Astrocyte (in vitro differentiated cells and primary cell): Measurements from ENCODE around the gene NRK.

Experiments
- EZH2 ChIP-seq: IDR thresholded peaks from 2 replicates; pipeline ENCODE4 v1.6.1; 2012; ENCODE audit warnings: mild to moderate bottlenecking, low read length, inconsistent platforms; ENCODE audit not compliant: insufficient read depth
- TF ChIP-seq, protein P1 (sequence below): IDR thresholded peaks from 2 replicates; pipeline ENCODE4 v1.5.1; 2011; ENCODE audit warnings: low read depth, mild to moderate bottlenecking, inconsistent platforms, low read length, moderate library complexity; ENCODE audit not compliant: insufficient read depth

DNA sequence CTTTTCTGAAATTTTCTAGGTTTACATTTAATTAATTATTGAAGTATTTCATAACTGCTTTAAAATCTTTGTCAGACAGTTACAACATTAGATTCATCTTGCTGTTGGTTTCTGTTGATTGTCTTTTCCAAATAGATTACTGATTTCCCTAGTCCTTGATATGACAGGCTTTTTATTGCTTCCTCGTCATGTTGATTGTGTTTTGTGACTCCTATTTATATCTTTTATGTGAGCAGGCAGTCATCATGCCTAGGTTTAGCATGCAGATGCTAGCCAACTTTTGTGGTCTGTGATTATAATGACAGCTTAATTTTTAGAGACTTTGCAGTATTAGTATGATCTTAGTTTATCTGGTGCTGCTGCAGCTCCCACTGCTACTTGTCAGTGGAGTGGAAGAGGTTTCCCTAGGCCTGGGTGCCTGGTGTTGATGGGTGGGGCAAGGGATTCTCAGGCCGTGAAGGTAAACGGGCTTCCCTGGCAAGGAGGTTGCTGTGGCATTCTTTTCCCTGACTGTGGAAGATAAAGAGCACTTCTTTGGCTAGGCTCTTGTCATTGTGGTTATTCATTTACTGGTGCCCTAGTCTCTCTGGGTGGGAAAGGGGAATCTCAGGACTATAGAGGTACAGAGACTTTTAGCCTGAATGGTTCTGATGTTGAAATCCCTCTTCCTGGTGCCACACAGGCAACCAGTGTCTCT is 150.5 kb downstream of the NRK start:
- TF ChIP-seq, protein P1, sequence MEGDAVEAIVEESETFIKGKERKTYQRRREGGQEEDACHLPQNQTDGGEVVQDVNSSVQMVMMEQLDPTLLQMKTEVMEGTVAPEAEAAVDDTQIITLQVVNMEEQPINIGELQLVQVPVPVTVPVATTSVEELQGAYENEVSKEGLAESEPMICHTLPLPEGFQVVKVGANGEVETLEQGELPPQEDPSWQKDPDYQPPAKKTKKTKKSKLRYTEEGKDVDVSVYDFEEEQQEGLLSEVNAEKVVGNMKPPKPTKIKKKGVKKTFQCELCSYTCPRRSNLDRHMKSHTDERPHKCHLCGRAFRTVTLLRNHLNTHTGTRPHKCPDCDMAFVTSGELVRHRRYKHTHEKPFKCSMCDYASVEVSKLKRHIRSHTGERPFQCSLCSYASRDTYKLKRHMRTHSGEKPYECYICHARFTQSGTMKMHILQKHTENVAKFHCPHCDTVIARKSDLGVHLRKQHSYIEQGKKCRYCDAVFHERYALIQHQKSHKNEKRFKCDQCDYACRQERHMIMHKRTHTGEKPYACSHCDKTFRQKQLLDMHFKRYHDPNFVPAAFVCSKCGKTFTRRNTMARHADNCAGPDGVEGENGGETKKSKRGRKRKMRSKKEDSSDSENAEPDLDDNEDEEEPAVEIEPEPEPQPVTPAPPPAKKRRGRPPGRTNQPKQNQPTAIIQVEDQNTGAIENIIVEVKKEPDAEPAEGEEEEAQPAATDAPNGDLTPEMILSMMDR = no peak
- TF ChIP-seq EZH2 = no peak
